K562 (cell line): ENCODE measurements around the gene ANO7. TPM values are rescaled to one million over a fixed set of nuclear protein-coding genes. Genes with fewer than 3 reads are reported as not detected.

ENCODE experiments used
- ATAC-seq: fragments of 200-7000 bp; cut with Tn5 transposase; 3 replicates; pipeline ENCODE4 v1.9.1; 2020; ENCODE audit warnings: moderate library complexity
- BruUV-seq: library from RNA; stranded (reverse); fragments of 400-500 nt; replicated peaks from 2 replicates; lab custom pipeline; 2021; lab: Mats Ljungman, UMichigan
- CTCF ChIA-PET: fragments of 300-600 bp; formaldehyde crosslinking; extraction: SDS; loops from one replicate; lab custom pipeline; 2021; ENCODE audit warnings: low intra/inter-chr PET ratio; lab: Yijun Ruan, JAX
- POLR2A ChIA-PET: fragments of 300-600, 350-650 bp; sonication (Branson Sonifier 250); formaldehyde crosslinking; extraction: SDS; loops from one replicate; lab custom pipeline; 2021; ENCODE audit warnings: antibody characterized with exemption, inconsistent platforms; lab: Yijun Ruan, JAX
- DNase-seq, 4 experiments: peaks; one replicate each; pipeline versions ENCODE4 v3.0.0 to v3.0.0-alpha.2; 2011 to 2018; ENCODE audit warnings: low spot score in 3 of 4, mixed read lengths in 3 of 4; ENCODE audit errors: extremely low read depth in 1 of 4
- FAIRE-seq: peaks from 2 replicates; lab custom pipeline; 2011; peaks lifted over from hg19 to GRCh38; lab: Jason Lieb, UNC
- H2AFZ ChIP-seq: 2 replicates; pipeline ENCODE4 v1.6.0; 2011; ENCODE audit warnings: low read depth, low read length, control low read depth, inconsistent platforms
- H3K27ac ChIP-seq: fragments of 200-600 bp; 3 replicates; pipeline ENCODE4 v1.8.0; 2011; ENCODE audit warnings: low read depth, mild to moderate bottlenecking, control low read depth, inconsistent platforms, low read length, moderate library complexity, mixed read lengths; ENCODE audit errors: extremely low read depth
- H3K27me3 ChIP-seq, 2 experiments: fragments of 300-600 bp in 1 of 2; 2 replicates in 1 of 2; 3 replicates in 1 of 2; pipeline versions ENCODE4 v1.6.0 to v1.8.0; 2011; ENCODE audit warnings: inconsistent platforms in 2 of 2, low read length in 2 of 2, mild to moderate bottlenecking in 1 of 2, mixed read lengths in 1 of 2, moderate library complexity in 1 of 2; ENCODE audit not compliant: control insufficient read depth in 2 of 2, insufficient read depth in 2 of 2
- H3K36me3 ChIP-seq: fragments of 300-600 bp; 3 replicates; pipeline ENCODE4 v1.8.0; 2011; ENCODE audit warnings: mild to moderate bottlenecking, low read length, inconsistent platforms; ENCODE audit not compliant: control insufficient read depth, insufficient read depth
- H3K4me1 ChIP-seq, 2 experiments: fragments of 200-600 bp in 1 of 2; replicated peaks in 1 of 2; 2 replicates in 1 of 2; 3 replicates in 1 of 2; pipeline versions ENCODE4 v1.5.1 to v1.8.0; 2011; ENCODE audit warnings: inconsistent platforms in 2 of 2, low read length in 2 of 2, mild to moderate bottlenecking in 1 of 2, mixed read lengths in 1 of 2, moderate library complexity in 1 of 2; ENCODE audit not compliant: control insufficient read depth in 2 of 2, insufficient read depth in 2 of 2
- H3K4me2 ChIP-seq: 2 replicates; pipeline ENCODE4 v1.6.1; 2011; ENCODE audit warnings: low read length, control low read depth, inconsistent platforms, mixed read lengths; ENCODE audit not compliant: insufficient read depth
- H3K4me3 ChIP-seq: fragments of 200-600 bp; sonication (generic), shearing (Covaris generic); 2 replicates; pipeline ENCODE4 v1.5.1; 2016; ENCODE audit warnings: control low read depth, inconsistent platforms
- H3K79me2 ChIP-seq: fragments of 200-600 bp; 3 replicates; pipeline ENCODE4 v1.8.0; 2011; ENCODE audit warnings: low read length, inconsistent platforms; ENCODE audit not compliant: control insufficient read depth, insufficient read depth
- H3K9ac ChIP-seq, 2 experiments: 2 replicates each; pipeline versions ENCODE4 v1.6.0 to v1.6.1; 2011; ENCODE audit warnings: low read depth in 2 of 2, low read length in 2 of 2, control low read depth in 1 of 2, inconsistent platforms in 1 of 2, mild to moderate bottlenecking in 1 of 2, mixed read lengths in 1 of 2; ENCODE audit not compliant: insufficient read depth in 1 of 2
- H3K9me1 ChIP-seq: one replicate; pipeline ENCODE4 v1.6.0; 2011; ENCODE audit warnings: inconsistent platforms, mild to moderate bottlenecking, low read length, moderate library complexity; ENCODE audit not compliant: control insufficient read depth, insufficient read depth
- H3K9me3 ChIP-seq: replicated peaks from 2 replicates; pipeline ENCODE4 v1.5.1; 2011; ENCODE audit warnings: low read depth, low read length, inconsistent platforms; ENCODE audit not compliant: control insufficient read depth, insufficient read depth
- H4K20me1 ChIP-seq: replicated peaks from 2 replicates; pipeline ENCODE4 v1.6.1; 2011; ENCODE audit warnings: low read length, inconsistent platforms, mixed read lengths; ENCODE audit not compliant: control insufficient read depth, insufficient read depth
- GABPB2 ChIP-seq: fragments of 250-450 bp; sonication (Bioruptor Pico); conservative IDR thresholded peaks from 2 replicates; pipeline ENCODE4 v1.5.1; 2021; ENCODE audit warnings: mild to moderate bottlenecking
- MYBL2 ChIP-seq, 2 experiments: fragments of 450-650 bp in 1 of 2; sonication (generic) in 1 of 2; formaldehyde crosslinking in 1 of 2; IDR thresholded peaks; 2 replicates each; pipeline versions ENCODE4 v1.6.1 to v1.8.1; 2017 to 2022; ENCODE audit warnings: borderline replicate concordance in 1 of 2, inconsistent platforms in 1 of 2, low read depth in 1 of 2, mild to moderate bottlenecking in 1 of 2, missing genetic modification reagents in 1 of 2, moderate library complexity in 1 of 2
- ZNF24 ChIP-seq: fragments of 450-650 bp; IDR thresholded peaks from 2 replicates; pipeline ENCODE4 v1.6.1; 2016
- ZNF280A ChIP-seq: fragments of 450-650 bp; IDR thresholded peaks from 2 replicates; pipeline ENCODE4 v1.6.1; 2018; ENCODE audit warnings: mild to moderate bottlenecking, low read depth; ENCODE audit not compliant: partially characterized antibody
- WGBS: fragments of 100-300 bp; shearing (Covaris generic); methylation state at CpG from one replicate; pipeline ENCODE4 v1.1.6; 2016; ENCODE audit warnings: low coverage, mixed read lengths; ENCODE audit not compliant: insufficient coverage; ENCODE audit errors: missing lambda C conversion rate; 5-methylcytosine and 5-hydroxymethylcytosine counted together
- in situ Hi-C: fragments of 300-500 bp; cut with MboI; formaldehyde crosslinking; loops from 4 replicates; pipeline ENCODE4 v1.15.0; 2018; ENCODE audit warnings: inconsistent platforms, mixed read lengths
- intact Hi-C: fragments of 100-400 bp; cut with micrococcal nuclease; formaldehyde crosslinking; loops from 2 replicates; pipeline ENCODE4 v1.14.2; 2022
- polyA plus RNA-seq, 8 experiments: library from polyadenylated mRNA; depleted of rRNA in 4 of 8; stranded (reverse) in 5 of 8; unstranded in 3 of 8; fragments of >200 nt; fragmentation: Nextera tagmentation in 2 of 8; fragmentation: Illumina TruSeq in 1 of 8; extraction: Ambion mirVana in 2 of 8; extraction: Trizol in 1 of 8; gene quantifications; 2 replicates each; pipeline versions ENCODE4 v1.2.1 to v1.2.3, GENCODE V29; 2011 to 2014; ENCODE audit warnings: inconsistent platforms in 1 of 8, missing spikeins in 1 of 8
- total RNA-seq, 7 experiments: library from RNA; depleted of rRNA in 6 of 7; stranded (reverse); fragments of >200 nt in 6 of 7; fragmentation: Illumina TruSeq in 2 of 7; extraction: Trizol in 2 of 7; gene quantifications; 2 replicates each; pipeline versions ENCODE4 v1.2.1 to v1.2.3, GENCODE V29; 2011 to 2021; ENCODE audit warnings: low replicate concordance in 1 of 7
- TF ChIP-seq, protein P1 (sequence below): fragments of 200-800 bp; sonication (Bioruptor generic); IDR thresholded peaks from 2 replicates; pipeline ENCODE4 v1.6.1; 2017; ENCODE audit warnings: missing genetic modification characterization, missing compliant biosample characterization

ANO7 gene
- total and polyA plus RNA-seq, 9 of the 15 experiments (the other 6 are each of a cell fraction or from before 2014, with no cell fraction given) = 0.28 to 5.1 (median 1.1) TPM

DNA sequence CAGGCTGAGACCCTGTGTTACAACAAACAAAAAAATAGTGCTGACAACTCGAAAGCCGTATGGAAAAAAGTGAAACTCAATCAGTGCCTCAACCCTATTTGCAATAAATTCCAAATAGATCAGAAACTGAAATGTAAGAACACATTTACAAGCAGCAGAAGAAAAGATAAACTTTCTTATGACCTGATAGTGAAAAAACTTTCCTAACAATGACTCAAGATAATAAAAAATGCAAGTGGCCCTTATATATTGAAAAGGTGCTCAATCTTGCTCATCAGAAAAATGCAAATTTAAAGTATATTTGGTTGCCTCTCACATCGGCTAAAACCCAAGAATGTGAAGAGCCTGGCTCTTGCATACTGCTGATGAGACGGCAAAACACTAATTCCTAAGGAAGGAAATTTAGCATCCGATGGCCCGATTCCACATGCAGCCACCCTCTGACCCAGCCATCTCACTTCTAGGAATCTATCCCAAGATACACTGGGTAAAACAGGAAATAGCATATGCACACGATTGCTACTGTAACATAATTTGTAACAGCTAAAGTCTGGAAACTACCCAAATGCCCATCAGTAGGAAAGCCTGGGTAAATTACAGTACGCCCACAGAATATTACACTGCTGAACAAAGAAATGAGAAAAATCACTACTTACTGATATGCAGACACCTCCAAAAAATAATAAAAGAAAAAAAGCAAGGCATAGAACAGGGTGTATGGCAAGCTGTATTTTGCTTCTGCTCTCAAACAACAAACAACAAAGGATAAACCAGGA is 70.2 kb downstream of the ANO7 start:
- H3K79me2 ChIP-seq = no peaks in the 10 kb centered on the region; the same call in 2 of the 3 replicates
- no peaks in the 10 kb centered on the region for H3K9me1 ChIP-seq
- no TSS peak for BruUV-seq
- H2AFZ ChIP-seq = no peak overlapping the region
- ChIA-PET CTCF (no interaction called here), POLR2A (interaction anchor here (0.6 kb wide), 1 partner anchor 25 kb away, joined by 5 read pairs; no protein-coding TSS in a partner anchor)
- H3K4me2 ChIP-seq = no peak overlapping the region
- intact Hi-C loops = no loop called here
- in situ Hi-C loops = no loop called here
- H3K27me3 ChIP-seq = no peaks in the 10 kb centered on the region
- H3K27ac ChIP-seq = no peak overlapping the region
- no peak for ATAC-seq
- FAIRE-seq = no peak
- no peaks in the 10 kb centered on the region; the same call in 1 of the 2 replicates for H4K20me1 ChIP-seq
- no peak for DNase-seq
- no peak overlapping the region for H3K9ac ChIP-seq
- WGBS = 89% methylated on average over 8 of the region's 8 CpGs
- H3K4me1 ChIP-seq = no peaks in the 10 kb centered on the region
- no peaks in the 10 kb centered on the region for H3K9me3 ChIP-seq
- H3K36me3 ChIP-seq = peaks cover 88% of the 10 kb centered on the region
- no peak for TF ChIP-seq MYBL2 (IDR thresholded peaks at IDR 0.05; ENCODE audit: low read depth)
- no peak for TF ChIP-seq MYBL2 (CRISPR knock-in tag; IDR thresholded peaks at IDR 0.05; ENCODE audit: borderline replicate concordance)
- TF ChIP-seq GABPB2 (CRISPR knock-in tag) = no peak
- no peak for TF ChIP-seq ZNF24
- TF ChIP-seq, protein P1, sequence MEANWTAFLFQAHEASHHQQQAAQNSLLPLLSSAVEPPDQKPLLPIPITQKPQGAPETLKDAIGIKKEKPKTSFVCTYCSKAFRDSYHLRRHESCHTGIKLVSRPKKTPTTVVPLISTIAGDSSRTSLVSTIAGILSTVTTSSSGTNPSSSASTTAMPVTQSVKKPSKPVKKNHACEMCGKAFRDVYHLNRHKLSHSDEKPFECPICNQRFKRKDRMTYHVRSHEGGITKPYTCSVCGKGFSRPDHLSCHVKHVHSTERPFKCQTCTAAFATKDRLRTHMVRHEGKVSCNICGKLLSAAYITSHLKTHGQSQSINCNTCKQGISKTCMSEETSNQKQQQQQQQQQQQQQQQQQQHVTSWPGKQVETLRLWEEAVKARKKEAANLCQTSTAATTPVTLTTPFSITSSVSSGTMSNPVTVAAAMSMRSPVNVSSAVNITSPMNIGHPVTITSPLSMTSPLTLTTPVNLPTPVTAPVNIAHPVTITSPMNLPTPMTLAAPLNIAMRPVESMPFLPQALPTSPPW (CRISPR knock-in tag) = no peak
- no peak for TF ChIP-seq ZNF280A
- H3K4me3 ChIP-seq = no peak overlapping the region
